ENCODE measurements around the gene MYO9B. TPM values are rescaled to one million over a fixed set of nuclear protein-coding genes. Genes with fewer than 3 reads are reported as not detected.

Gene MYO9B
- total and polyA plus RNA-seq, 2 of the 13 experiments (the other 11 are each of a cell fraction or from before 2014, with no cell fraction given): 18.0 to 18.3 TPM

DNA sequence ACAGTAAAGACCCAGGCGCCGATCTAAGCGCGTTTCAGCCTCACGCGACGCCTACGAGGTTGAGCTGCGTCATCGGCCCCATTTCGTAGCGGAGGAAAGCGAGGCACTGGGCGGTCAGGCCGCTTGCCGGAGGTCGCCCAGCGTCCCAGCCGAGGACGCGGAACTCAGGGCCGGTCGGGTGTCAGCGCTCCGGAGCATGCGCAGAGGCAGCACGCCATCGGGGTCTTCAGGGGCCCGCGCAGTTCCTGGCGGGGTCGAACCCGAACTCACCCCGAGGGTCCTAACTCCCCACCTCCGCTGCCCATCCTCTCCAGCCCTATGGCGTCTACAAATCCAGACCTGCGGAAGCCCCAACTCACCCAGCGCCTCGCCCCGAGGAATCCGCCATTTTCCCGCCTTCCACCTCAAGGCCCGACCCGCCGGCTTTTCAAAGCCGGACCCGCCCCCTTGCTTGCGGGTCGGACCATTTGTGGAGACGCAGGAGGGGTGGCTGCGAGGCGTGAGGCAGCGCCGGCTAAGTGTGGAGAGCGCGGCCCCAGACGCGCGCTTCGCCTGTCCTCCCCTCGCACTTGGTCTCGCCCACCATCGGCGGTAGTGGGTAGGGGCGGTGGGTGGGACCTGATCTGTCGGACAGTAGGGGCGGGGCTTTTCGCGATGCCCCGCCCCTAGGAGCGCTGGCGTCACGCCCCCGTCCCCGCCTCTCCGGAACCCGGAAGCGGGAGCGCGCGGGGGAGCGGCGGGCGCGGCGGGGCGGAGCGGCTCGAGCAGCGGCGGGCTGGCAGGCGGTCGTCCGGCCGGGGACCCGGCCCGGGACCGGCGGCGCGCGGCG is at the start of gene MYO9B, which contains the start of gene HAUS8 (continued):
- TF ChIP-seq TSC22D2 (CRISPR knock-in tag; IDR thresholded peaks at IDR 0.05; ENCODE audit: borderline replicate concordance) (peak; percentile 5; the same call in 1 of the 2 replicates), HOXD1 (CRISPR knock-in tag; IDR thresholded peaks at IDR 0.05) (peak; percentile 6; the same call in 1 of the 2 replicates), KDM5B (CRISPR knock-in tag; IDR thresholded peaks at IDR 0.05; ENCODE audit: borderline replicate concordance) (peak; percentile 58; the same call in 1 of the 2 replicates), ZNF879 (CRISPR knock-in tag; IDR thresholded peaks at IDR 0.05) (no peak), PPARG (CRISPR knock-in tag; conservative IDR thresholded peaks at IDR 0.05) (peak; percentile 78), SP1 (IDR thresholded peaks at IDR 0.05) (peak; percentile 61; the same call in 1 of the 2 replicates), SP1 (CRISPR knock-in tag; IDR thresholded peaks at IDR 0.05) (peak; percentile 97), AHR (CRISPR knock-in tag; IDR thresholded peaks at IDR 0.05) (no peak), FOXK1 (CRISPR knock-in tag; IDR thresholded peaks at IDR 0.05; ENCODE audit: borderline replicate concordance, low read depth) (0 out of 2 replicates have a peak, but pooled peaks have one; percentile 14), HOXA5 (CRISPR knock-in tag; IDR thresholded peaks at IDR 0.05) (peak; percentile 77; the same call in 1 of the 2 replicates), KMT2A (CRISPR knock-in tag; IDR thresholded peaks at IDR 0.05) (peak; percentile 69; the same call in 1 of the 2 replicates), PRPF4 (IDR thresholded peaks at IDR 0.05; ENCODE audit: low read depth, low read length, poor library complexity, severe bottlenecking) (no peak), SOX5 (CRISPR knock-in tag; IDR thresholded peaks at IDR 0.05; ENCODE audit: borderline replicate concordance) (no peak), RAD51 (IDR thresholded peaks at IDR 0.05; ENCODE audit: borderline replicate concordance) (no peak), DNMT3B (CRISPR knock-in tag; conservative IDR thresholded peaks at IDR 0.05) (peak; percentile 71; the same call in 1 of the 2 replicates), ZMYM4 (CRISPR knock-in tag; IDR thresholded peaks at IDR 0.05) (peak; percentile 88), GABPA (IDR thresholded peaks at IDR 0.05; ENCODE audit: low read depth, low read length) (peak; percentile 55), GABPA (CRISPR knock-in tag; IDR thresholded peaks at IDR 0.05; ENCODE audit: low read depth) (peak; percentile 63; the same call in 1 of the 2 replicates), ZNF557 (CRISPR knock-in tag; IDR thresholded peaks at IDR 0.05) (no peak)
- TF ChIP-seq, protein P1, sequence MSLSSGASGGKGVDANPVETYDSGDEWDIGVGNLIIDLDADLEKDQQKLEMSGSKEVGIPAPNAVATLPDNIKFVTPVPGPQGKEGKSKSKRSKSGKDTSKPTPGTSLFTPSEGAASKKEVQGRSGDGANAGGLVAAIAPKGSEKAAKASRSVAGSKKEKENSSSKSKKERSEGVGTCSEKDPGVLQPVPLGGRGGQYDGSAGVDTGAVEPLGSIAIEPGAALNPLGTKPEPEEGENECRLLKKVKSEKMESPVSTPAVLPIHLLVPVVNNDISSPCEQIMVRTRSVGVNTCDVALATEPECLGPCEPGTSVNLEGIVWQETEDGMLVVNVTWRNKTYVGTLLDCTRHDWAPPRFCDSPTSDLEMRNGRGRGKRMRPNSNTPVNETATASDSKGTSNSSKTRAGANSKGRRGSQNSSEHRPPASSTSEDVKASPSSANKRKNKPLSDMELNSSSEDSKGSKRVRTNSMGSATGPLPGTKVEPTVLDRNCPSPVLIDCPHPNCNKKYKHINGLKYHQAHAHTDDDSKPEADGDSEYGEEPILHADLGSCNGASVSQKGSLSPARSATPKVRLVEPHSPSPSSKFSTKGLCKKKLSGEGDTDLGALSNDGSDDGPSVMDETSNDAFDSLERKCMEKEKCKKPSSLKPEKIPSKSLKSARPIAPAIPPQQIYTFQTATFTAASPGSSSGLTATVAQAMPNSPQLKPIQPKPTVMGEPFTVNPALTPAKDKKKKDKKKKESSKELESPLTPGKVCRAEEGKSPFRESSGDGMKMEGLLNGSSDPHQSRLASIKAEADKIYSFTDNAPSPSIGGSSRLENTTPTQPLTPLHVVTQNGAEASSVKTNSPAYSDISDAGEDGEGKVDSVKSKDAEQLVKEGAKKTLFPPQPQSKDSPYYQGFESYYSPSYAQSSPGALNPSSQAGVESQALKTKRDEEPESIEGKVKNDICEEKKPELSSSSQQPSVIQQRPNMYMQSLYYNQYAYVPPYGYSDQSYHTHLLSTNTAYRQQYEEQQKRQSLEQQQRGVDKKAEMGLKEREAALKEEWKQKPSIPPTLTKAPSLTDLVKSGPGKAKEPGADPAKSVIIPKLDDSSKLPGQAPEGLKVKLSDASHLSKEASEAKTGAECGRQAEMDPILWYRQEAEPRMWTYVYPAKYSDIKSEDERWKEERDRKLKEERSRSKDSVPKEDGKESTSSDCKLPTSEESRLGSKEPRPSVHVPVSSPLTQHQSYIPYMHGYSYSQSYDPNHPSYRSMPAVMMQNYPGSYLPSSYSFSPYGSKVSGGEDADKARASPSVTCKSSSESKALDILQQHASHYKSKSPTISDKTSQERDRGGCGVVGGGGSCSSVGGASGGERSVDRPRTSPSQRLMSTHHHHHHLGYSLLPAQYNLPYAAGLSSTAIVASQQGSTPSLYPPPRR (CRISPR knock-in tag; IDR thresholded peaks at IDR 0.05; ENCODE audit: borderline replicate concordance): peak; percentile 46; the same call in 1 of the 2 replicates
- TF ChIP-seq, protein P2, sequence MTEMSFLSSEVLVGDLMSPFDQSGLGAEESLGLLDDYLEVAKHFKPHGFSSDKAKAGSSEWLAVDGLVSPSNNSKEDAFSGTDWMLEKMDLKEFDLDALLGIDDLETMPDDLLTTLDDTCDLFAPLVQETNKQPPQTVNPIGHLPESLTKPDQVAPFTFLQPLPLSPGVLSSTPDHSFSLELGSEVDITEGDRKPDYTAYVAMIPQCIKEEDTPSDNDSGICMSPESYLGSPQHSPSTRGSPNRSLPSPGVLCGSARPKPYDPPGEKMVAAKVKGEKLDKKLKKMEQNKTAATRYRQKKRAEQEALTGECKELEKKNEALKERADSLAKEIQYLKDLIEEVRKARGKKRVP (CRISPR knock-in tag; IDR thresholded peaks at IDR 0.05): 0 out of 4 replicates have a peak, but pooled peaks of 1 of the 2 experiments have one; percentile 23
- TF ChIP-seq, protein P3, sequence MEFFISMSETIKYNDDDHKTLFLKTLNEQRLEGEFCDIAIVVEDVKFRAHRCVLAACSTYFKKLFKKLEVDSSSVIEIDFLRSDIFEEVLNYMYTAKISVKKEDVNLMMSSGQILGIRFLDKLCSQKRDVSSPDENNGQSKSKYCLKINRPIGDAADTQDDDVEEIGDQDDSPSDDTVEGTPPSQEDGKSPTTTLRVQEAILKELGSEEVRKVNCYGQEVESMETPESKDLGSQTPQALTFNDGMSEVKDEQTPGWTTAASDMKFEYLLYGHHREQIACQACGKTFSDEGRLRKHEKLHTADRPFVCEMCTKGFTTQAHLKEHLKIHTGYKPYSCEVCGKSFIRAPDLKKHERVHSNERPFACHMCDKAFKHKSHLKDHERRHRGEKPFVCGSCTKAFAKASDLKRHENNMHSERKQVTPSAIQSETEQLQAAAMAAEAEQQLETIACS (CRISPR knock-in tag; IDR thresholded peaks at IDR 0.05): peak; percentile 76
- TF ChIP-seq, protein P4, sequence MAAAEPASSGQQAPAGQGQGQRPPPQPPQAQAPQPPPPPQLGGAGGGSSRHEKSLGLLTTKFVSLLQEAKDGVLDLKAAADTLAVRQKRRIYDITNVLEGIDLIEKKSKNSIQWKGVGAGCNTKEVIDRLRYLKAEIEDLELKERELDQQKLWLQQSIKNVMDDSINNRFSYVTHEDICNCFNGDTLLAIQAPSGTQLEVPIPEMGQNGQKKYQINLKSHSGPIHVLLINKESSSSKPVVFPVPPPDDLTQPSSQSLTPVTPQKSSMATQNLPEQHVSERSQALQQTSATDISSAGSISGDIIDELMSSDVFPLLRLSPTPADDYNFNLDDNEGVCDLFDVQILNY (CRISPR knock-in tag; conservative IDR thresholded peaks at IDR 0.05): peak; percentile 97
